ENCODE measurements around the gene FAHD2A. TPM values are rescaled to one million over a fixed set of nuclear protein-coding genes. Genes with fewer than 3 reads are reported as not detected.
"Not testable (repeated sequence)": the region's sequence is repeated elsewhere in the genome, so short reads cannot be mapped to it uniquely, and the experiment has no call there.

Gene FAHD2A
- polyA plus RNA-seq, 4 donors: 29.8 to 51.5 (median 35.5) TPM

GRCh38 chr2:95389245-95390119 lies 13.0 kb upstream of the FAHD2A start:
- DNase-seq (ENCODE audit: low read depth in 4 of 4, low spot score in 3 of 4): peak in 1 of 4 donors; percentile 36

- no peak for DNase-seq (ENCODE audit: low read depth in 4 of 4, low spot score in 3 of 4)
These were observed 12.1 kb upstream of the FAHD2A start for GRCh38 chr2:95390272-95390880.

DNA sequence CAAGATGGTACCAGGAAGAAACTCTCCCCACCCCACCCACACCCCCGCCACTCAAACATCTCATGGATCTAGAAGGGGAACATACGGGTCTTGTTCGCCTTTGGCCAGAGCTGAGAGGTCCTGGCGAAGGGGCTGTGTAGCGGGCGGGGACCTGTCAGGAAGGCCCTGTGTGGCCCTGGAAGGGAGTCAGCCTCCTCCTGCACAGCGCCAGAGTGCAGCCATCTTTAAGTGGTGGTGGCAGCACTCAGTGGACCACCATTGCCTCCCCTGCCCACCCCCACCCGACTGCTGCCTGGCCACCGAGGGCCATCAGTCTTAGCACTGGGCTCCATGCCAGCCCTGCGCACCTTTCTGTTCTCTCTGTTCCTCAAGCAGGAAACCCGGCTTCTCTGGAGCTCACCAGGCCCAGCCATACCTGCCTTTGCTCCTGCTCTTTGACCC lies 11.6 kb upstream of the FAHD2A start:
- no peak for DNase-seq (ENCODE audit: low read depth in 4 of 4, low spot score in 3 of 4)

GRCh38 chr2:95391641-95392310 lies 10.7 kb upstream of the FAHD2A start:
- DNase-seq (ENCODE audit: low read depth in 4 of 4, low spot score in 3 of 4): no peak

GRCh38 chr2:95392320-95392719 lies 10.2 kb upstream of the FAHD2A start:
- DNase-seq (ENCODE audit: low read depth in 4 of 4, low spot score in 3 of 4): no peak

GRCh38 chr2:95392730-95393455 lies 9.6 kb upstream of the FAHD2A start:
- DNase-seq (ENCODE audit: low read depth in 4 of 4, low spot score in 3 of 4): no peak

DNA sequence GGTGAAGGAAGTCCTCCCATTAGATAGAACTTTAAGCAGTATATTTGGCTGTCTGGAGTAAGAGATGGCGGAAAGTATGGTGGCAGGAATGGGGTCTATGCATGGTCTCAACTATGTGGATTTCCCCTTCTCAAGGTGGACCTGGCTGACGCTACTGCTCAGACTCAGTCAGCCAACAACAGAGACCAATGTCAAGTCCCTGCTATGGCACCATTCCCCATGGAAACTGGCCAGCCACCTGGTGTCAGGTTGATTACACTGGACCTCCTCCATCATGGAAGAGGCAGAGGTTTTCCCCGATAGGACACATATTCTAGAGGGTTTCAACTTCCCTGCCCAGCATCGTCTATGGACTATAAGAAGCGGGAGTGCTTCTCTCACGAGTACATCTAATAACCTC lies 8.6 kb upstream of the FAHD2A start:
- DNase-seq (ENCODE audit: low read depth in 4 of 4, low spot score in 3 of 4): no peak

DNA sequence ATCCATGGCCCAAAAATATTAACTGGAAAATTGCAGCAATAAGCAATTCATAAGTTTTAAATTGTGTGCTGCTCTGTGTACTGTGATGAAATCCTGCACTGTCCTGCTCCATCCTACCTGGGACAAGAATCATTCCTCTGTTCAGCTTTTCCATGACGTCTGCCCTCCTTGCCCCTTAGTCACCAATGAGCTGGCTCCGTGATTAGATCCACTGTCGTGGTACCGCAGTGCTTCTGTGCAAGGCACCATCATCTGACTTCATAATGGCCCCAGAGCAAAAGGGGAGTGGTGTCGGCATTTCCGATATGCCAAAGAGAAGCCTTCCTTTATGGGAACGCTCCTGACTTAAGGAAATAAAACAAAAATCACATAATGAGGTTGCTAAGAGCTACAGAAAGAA lies 3.4 kb upstream of the FAHD2A start:
- no peak for DNase-seq (ENCODE audit: low read depth in 4 of 4, low spot score in 3 of 4)

- no peak for DNase-seq (ENCODE audit: low read depth in 4 of 4, low spot score in 3 of 4)
These were observed 1.0 kb upstream of the FAHD2A start for GRCh38 chr2:95401480-95401879.

DNA sequence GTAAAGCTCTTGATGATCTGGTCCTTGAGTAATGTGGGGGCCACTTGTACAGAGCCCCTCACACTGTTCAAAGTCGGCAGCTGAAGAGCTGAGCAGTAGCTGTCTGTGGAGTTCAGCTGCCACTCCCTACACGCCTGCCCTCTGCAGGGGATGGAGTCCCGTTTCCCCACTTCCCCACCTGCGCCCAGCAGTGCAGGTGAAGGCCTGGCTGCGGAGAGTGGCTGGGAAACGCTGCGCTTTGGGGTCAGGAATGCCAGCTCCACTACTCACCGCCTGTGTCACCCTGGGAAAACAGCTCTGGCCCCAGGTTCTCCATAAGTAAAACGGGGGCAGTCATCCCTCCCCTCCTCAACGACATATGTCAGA lies 521 bp upstream of the FAHD2A start:
- not testable (repeated sequence) for DNase-seq (ENCODE audit: low read depth in 4 of 4, low spot score in 3 of 4)

DNA sequence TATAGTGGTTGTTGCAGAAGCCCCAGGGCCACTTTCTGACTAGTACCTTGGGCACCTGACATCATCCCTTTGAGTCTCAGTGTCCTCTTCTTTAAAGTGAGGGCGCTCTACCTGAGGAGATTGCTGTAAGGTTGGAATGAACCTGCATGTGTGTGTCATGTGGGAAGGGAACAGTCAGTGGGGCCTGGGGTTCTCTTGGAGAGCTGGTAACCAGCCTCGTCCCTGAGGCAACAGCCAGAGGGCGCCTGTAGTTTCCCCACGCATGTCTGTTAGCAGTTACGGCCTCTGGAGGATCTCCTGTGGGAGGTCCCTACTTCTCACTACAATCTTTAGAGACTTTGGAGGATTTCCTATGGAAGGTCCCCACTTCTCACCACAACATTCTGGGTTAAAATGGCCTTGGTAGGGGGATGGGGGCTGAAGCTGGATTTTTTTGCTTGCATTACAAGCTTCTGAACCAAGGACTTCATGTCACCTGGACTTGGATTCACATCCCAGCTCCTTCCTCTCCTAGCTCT lies 755 bp downstream of the FAHD2A start:
- not testable (repeated sequence) for DNase-seq (ENCODE audit: low read depth in 4 of 4, low spot score in 3 of 4)

DNA sequence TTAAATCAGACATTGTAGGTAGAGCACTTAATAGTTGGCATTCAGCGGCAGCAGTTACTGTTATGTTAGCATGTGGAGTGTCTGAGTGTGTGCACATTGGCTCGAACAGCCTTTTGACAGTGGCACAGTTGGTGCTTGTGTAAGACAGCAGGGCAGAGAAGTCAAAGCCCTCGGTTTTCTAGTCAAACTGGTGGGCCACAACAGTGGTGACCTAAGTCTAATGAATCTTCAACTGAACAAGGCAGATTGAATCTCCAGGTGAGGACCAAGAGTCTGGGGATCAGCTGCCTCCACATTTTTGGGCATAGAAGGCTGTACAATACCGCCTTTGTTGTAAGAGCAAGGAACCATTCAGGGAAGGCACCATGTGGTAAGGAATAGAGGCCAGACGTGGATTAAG lies 1.3 kb downstream of the FAHD2A start:
- not testable (repeated sequence) for DNase-seq (ENCODE audit: low read depth in 4 of 4, low spot score in 3 of 4)

DNA sequence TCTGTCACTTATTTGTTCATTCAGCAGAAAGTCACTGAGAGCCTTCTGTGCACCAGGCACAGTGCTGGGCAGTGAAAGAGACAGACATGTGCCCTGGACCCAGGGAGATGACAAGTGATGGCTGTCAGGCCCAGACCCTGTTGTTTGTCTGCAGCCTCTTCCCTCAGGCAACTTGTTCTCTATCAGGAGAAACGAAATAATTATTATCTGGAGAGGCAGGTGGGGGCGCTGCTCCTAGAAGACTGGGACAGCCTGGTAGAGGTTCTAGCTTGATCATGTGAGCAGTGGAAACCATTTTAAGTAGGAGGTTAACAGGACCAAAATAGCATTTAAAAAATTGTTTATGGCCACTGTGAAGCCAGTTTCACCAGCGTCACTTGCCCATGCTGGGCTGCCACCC lies 2.2 kb downstream of the FAHD2A start:
- not testable (repeated sequence) for DNase-seq (ENCODE audit: low read depth in 4 of 4, low spot score in 3 of 4)

GRCh38 chr2:95411239-95411638 lies 8.7 kb downstream of the FAHD2A start:
- DNase-seq (ENCODE audit: low read depth in 4 of 4, low spot score in 3 of 4): not testable (repeated sequence)

GRCh38 chr2:95414015-95414594 lies 11.6 kb downstream of the FAHD2A start:
- peak in 1 of 4 donors; percentile 40 for DNase-seq (ENCODE audit: low read depth in 4 of 4, low spot score in 3 of 4)

- not testable (repeated sequence) for DNase-seq (ENCODE audit: low read depth in 4 of 4, low spot score in 3 of 4)
These were observed 12.6 kb downstream of the FAHD2A start for GRCh38 chr2:95415138-95415537.

DNA sequence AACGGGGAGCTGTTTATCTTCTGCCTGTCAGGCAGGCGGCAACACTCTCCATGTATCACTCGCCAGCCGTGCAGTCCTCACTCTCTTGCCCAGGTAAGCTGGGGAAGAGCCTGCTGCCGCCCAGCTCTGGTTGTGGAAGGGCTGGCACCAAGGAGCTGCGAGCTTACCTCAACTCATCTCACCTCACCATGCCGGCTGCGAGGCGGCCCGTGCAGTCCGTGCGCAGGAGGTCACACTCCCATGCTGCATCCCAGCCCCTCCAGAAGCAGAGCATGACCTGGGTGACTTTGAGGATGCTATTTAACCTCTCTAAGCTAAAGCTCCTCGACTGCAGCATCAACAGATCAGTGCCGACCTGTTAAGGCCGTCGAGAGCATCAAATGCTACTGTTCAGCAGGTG lies 13.1 kb downstream of the FAHD2A start:
- not testable (repeated sequence) for DNase-seq (ENCODE audit: low read depth in 4 of 4, low spot score in 3 of 4)

GRCh38 chr2:95427196-95427867 lies 24.8 kb downstream of the FAHD2A start:
- DNase-seq (ENCODE audit: low read depth in 4 of 4, low spot score in 3 of 4): not testable (repeated sequence)

GRCh38 chr2:95429748-95430467 lies 27.4 kb downstream of the FAHD2A start:
- DNase-seq (ENCODE audit: low read depth in 4 of 4, low spot score in 3 of 4): not testable (repeated sequence)

Data from left renal pelvis (tissue), 4 donors.